NCI-H146 treated with DMSO at 0.1 percent for 48 hours (cell line): ENCODE measurements around the gene RILP.
A peak's percentile ranks its signal among the peaks of the same experiment; 100 is the strongest.
"Not testable (repeated sequence)": the region's sequence is repeated elsewhere in the genome, so short reads cannot be mapped to it uniquely, and the experiment has no call there.

Experiments used
- DNase-seq: peaks from one replicate; lab custom pipeline; 2025; ENCODE audit not compliant: unreplicated experiment; lab: John Stamatoyannopoulos, UW

RILP gene, protein sequence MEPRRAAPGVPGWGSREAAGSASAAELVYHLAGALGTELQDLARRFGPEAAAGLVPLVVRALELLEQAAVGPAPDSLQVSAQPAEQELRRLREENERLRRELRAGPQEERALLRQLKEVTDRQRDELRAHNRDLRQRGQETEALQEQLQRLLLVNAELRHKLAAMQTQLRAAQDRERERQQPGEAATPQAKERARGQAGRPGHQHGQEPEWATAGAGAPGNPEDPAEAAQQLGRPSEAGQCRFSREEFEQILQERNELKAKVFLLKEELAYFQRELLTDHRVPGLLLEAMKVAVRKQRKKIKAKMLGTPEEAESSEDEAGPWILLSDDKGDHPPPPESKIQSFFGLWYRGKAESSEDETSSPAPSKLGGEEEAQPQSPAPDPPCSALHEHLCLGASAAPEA

GRCh38 chr17:1649844-1650501 is at the start of gene RILP:
TSS of gene RILP (minus strand) at chr17:1649866. CDS start at chr17:1649804, 62 bp downstream.
- DNase-seq, result no peak

DNA sequence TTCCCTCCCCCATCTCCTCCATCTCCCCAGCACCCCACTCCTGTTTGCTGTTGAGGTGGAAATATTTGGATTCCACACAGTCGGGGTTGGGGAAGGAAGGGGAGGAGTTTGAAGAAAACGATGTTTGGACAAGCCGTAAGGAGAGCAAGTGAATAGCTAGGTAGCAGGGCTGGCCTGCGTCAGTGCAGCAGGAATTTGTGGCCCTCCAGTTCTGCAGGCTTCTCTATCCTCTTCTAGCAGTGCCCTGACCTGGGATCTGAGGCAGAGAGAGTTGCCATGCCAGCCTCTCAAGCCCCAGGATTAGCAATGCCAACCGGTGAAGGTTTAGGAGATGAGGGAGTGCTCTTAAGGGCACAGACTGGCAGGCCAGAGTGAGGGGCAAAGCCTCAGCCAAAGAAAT is 48.0 kb upstream of the RILP start:
- DNase-seq, result no peak

- DNase-seq, result no peak
Measured at GRCh38 chr17:1695365-1695764, 45.7 kb upstream of the RILP start.

GRCh38 chr17:1693339-1693738 is 43.7 kb upstream of the RILP start:
- no peak for DNase-seq

DNA sequence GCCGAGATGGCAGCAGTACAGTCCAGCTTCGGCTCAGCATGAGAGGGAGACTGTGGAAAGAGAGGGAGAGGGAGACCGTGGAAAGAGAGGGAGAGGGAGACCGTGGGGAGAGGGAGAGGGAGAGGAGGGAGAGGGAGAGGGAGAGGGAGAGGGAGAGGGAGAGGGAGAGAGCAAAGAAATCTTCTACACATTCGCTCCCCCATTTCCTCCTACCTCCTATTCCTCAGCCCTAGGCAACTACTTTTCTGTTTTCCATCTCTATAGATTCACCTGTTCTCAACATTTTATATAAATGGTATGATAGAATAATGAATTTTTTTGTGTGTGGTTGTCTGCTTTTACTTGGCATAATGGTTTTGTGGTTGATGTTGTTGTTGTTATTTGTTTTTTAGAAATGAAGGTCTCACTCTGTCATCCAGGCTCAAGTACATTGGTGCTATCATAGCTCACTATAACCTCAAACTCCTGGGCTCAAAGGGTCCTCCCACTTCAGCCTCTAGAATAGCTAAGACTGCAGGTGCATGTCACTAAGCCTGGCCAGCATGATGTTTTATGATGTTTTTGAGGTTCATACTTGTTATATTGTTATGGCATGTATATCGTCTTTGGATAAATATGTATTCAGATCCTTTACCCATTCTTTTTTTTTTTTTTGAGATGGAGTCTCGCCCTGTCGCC is 41.0 kb upstream of the RILP start:
- no peak for DNase-seq

GRCh38 chr17:1688405-1688804 is 38.7 kb upstream of the RILP start:
- not testable (repeated sequence) for DNase-seq

GRCh38 chr17:1686086-1686485 is 36.4 kb upstream of the RILP start:
- DNase-seq, result no peak

GRCh38 chr17:1684378-1685189 is 34.9 kb upstream of the RILP start, which contains the start of gene PRPF8:
TSS of gene PRPF8 (minus strand) at chr17:1684867. CDS start at chr17:1684571, 296 bp downstream.
- DNase-seq, result peak; percentile 96

DNA sequence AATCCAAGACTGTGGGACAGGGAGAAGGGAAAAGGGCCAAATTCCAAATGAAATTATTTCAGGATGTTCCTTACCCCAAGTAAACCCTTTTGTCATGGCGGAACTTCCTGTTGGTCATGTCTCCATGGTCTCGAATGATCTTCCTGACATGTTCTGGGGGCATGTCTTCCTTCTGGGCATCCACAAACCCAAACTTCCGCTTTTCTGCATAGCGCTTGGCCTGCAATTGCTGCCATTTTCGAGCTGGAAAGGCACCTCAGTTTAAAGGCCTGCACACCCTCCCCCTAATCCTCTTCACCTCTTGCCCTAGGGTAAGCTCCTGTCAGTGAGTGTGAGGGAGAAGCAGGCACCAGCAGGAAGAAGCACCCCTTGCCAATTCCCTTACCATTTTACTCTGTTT is 33.8 kb upstream of the RILP start:
- DNase-seq, result no peak

DNA sequence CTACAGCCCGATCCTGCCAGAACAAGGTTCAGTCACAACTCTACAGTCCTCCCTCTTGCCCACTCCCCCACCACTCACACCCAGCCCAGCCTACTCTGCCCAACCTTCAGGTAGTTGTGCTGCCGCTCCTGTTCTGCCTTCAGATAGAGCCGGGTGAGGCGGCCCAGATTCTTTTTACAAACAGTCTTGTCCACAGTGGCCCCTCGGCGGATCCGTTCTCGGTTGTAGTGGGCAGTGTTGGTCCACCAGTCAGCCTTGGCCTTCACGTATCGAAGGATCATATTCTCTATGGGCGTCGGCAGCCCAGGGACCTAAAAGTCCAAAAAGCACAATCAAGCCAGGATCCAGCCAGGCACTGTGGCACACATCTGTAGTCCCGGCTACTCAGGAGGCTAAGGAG is 26.7 kb upstream of the RILP start:
- DNase-seq, result no peak

- DNase-seq, result no peak
Measured at GRCh38 chr17:1673041-1673785, 23.5 kb upstream of the RILP start.

- not testable (repeated sequence) for DNase-seq
Measured at GRCh38 chr17:1663934-1664333, 14.3 kb upstream of the RILP start.

DNA sequence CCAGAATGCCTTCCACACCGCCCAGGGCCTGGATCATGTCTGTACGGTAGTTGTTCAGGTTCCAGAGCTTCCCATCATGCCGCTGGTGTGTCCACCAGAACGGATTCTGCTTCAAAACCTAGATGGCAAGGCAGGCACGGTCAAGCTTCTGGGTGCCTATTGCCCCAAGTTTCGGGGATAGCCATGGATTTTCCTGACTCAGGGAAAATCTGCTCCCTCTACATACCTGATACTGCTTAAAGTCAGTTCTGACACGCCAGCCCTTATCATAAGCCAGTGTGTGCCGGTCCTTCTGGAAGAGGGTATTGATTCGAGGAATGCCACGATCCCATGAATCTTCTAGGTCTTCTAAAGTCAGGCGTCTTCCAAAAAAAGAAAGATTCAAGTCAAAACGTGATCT is 11.4 kb upstream of the RILP start:
- no peak for DNase-seq

DNA sequence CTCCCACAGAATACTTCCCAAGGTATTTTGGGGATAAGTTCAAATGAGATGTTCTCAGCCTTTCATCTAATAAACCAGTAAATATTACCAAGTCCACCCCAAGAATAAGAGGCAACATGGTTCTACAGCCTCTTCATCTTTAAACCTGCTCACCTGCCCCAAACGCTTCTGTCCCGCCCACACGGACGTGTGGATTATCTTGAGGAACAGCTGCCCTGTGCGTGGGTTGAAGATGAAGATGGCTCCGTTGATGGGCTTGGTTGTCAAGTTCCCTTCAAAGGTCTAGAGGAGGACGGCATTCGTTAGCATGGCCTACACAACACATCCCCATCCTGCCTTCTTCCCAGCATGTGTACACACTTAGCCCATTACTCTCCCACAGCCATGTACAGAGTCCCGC is 8.4 kb upstream of the RILP start:
- no peak for DNase-seq

GRCh38 chr17:1653735-1654134 is 4.1 kb upstream of the RILP start:
- no peak for DNase-seq

DNA sequence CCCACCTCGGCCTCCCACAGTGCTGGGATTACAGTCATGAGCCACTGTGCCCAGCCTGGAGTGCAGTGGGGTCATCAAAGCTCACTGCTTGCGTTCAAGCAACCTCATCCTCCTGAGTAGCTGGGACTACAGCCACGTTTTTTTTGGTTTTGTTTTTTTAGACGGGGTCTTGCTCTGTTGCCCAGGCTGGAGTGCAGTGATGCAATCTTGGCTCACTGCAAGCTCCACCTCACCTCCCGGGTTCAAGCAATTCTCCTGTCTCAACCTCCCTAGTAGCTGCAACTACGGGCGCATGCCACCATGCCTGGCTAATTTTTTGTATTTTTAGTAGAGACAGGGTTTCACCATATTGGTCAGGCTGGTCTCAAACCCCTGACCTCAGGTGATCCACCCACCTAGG is 3.1 kb upstream of the RILP start:
- DNase-seq, result not testable (repeated sequence)

GRCh38 chr17:1651559-1651844 is 1.8 kb upstream of the RILP start:
- no peak for DNase-seq

GRCh38 chr17:1650731-1651558 is 1.3 kb upstream of the RILP start:
- no peak for DNase-seq

- peak; percentile 66 for DNase-seq
Measured at GRCh38 chr17:1648963-1649843, 463 bp downstream of the RILP start.
